Measurements from ENCODE around the gene RESP18.

RESP18 gene

GRCh38 chr2:219332542-219332941 lies at the start of gene RESP18:
Gene RESP18, minus strand, starts transcription at chr2:219332744.
- no peak for DNase-seq (ENCODE audit: low spot score)

- no peak for DNase-seq (ENCODE audit: low spot score)
Measured at GRCh38 chr2:219381448-219381847, 48.9 kb upstream of the RESP18 start.

GRCh38 chr2:219380926-219381325 lies 48.4 kb upstream of the RESP18 start:
- DNase-seq (ENCODE audit: low spot score), result no peak

GRCh38 chr2:219378163-219378851 lies 45.8 kb upstream of the RESP18 start:
- DNase-seq (ENCODE audit: low spot score), result no peak

- no peak for DNase-seq (ENCODE audit: low spot score)
Measured at GRCh38 chr2:219369447-219369861, 36.9 kb upstream of the RESP18 start.

GRCh38 chr2:219368690-219369191 lies 36.2 kb upstream of the RESP18 start:
- DNase-seq (ENCODE audit: low spot score), result no peak

- DNase-seq (ENCODE audit: low spot score), result no peak
Measured at GRCh38 chr2:219362524-219363164, 30.1 kb upstream of the RESP18 start.

GRCh38 chr2:219362072-219362471 lies 29.5 kb upstream of the RESP18 start:
- no peak for DNase-seq (ENCODE audit: low spot score)

- no peak for DNase-seq (ENCODE audit: low spot score)
Measured at GRCh38 chr2:219358170-219359075, 25.9 kb upstream of the RESP18 start.

- no peak for DNase-seq (ENCODE audit: low spot score)
Measured at GRCh38 chr2:219356834-219357233, 24.3 kb upstream of the RESP18 start.

GRCh38 chr2:219354582-219354981 lies 22.0 kb upstream of the RESP18 start:
- DNase-seq (ENCODE audit: low spot score), result no peak

GRCh38 chr2:219353129-219353528 lies 20.6 kb upstream of the RESP18 start:
- no peak for DNase-seq (ENCODE audit: low spot score)

- DNase-seq (ENCODE audit: low spot score), result peak; percentile 71
Measured at GRCh38 chr2:219352448-219353023, 20.0 kb upstream of the RESP18 start.

GRCh38 chr2:219350710-219351221 lies 18.2 kb upstream of the RESP18 start:
- no peak for DNase-seq (ENCODE audit: low spot score)

- DNase-seq (ENCODE audit: low spot score), result no peak
Measured at GRCh38 chr2:219350215-219350614, 17.7 kb upstream of the RESP18 start.

GRCh38 chr2:219344751-219345430 lies 12.3 kb upstream of the RESP18 start:
- DNase-seq (ENCODE audit: low spot score), result peak; percentile 27

GRCh38 chr2:219335373-219335786 lies 2.8 kb upstream of the RESP18 start:
- no peak for DNase-seq (ENCODE audit: low spot score)

- DNase-seq (ENCODE audit: low spot score), result no peak
Measured at GRCh38 chr2:219334076-219334475, 1.5 kb upstream of the RESP18 start.

- no peak for DNase-seq (ENCODE audit: low spot score)
Measured at GRCh38 chr2:219331560-219332213, 857 bp downstream of the RESP18 start.

GRCh38 chr2:219327719-219328118 lies 4.8 kb downstream of the RESP18 start:
- no peak for DNase-seq (ENCODE audit: low spot score)

All from cerebellar cortex (tissue), 1 donor.